Coronary artery (tissue), 2 donors: ENCODE data around the gene ZSCAN4.
A peak's percentile ranks its signal among the peaks of the same experiment; 100 is the strongest.

Source experiments
- DNase-seq: peaks from one replicate; pipeline ENCODE4 v3.0.0-alpha.2; 2017; ENCODE audit warnings: low spot score
- H3K27ac ChIP-seq, 2 donors: fragments of 200-600 bp; sonication (generic); one replicate each; pipeline ENCODE4 v1.5.1; 2016 to 2019
- H3K4me3 ChIP-seq: fragments of 200-600 bp; sonication (generic); 2 replicates; pipeline ENCODE4 v1.5.1; 2016; ENCODE audit warnings: mild to moderate bottlenecking, moderate library complexity
- TF ChIP-seq, protein P1 (sequence below): fragments of 200-600 bp; sonication (generic); IDR thresholded peaks from one replicate; pipeline ENCODE4 v1.5.1; 2019; ENCODE audit warnings: antibody characterized with exemption

ZSCAN4 gene

DNA sequence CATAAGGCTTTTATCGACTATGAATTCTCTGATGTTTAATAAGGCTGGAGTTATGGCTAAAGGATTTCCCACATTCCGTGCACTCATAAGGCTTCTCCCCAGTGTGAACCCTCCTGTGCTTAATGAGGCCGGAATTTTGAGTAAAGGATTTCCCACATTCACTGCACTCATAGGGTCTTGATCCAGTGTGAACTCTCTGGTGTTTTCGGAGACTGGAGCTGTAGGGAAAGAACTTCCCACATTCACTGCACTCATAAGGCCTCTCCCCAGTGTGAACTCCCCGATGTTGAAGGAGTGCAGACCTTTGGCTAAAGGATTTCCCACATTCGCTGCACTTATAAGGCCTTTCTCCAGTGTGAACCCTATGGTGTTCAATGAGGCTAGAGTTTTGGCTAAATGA lies 32.9 kb downstream of the ZSCAN4 start:
- Histone ChIP-seq H3K4me3 (no peak overlapping the region), H3K27ac (no peak overlapping the region)
- no peak for DNase-seq
- TF ChIP-seq, protein P1, sequence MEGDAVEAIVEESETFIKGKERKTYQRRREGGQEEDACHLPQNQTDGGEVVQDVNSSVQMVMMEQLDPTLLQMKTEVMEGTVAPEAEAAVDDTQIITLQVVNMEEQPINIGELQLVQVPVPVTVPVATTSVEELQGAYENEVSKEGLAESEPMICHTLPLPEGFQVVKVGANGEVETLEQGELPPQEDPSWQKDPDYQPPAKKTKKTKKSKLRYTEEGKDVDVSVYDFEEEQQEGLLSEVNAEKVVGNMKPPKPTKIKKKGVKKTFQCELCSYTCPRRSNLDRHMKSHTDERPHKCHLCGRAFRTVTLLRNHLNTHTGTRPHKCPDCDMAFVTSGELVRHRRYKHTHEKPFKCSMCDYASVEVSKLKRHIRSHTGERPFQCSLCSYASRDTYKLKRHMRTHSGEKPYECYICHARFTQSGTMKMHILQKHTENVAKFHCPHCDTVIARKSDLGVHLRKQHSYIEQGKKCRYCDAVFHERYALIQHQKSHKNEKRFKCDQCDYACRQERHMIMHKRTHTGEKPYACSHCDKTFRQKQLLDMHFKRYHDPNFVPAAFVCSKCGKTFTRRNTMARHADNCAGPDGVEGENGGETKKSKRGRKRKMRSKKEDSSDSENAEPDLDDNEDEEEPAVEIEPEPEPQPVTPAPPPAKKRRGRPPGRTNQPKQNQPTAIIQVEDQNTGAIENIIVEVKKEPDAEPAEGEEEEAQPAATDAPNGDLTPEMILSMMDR = no peak

DNA sequence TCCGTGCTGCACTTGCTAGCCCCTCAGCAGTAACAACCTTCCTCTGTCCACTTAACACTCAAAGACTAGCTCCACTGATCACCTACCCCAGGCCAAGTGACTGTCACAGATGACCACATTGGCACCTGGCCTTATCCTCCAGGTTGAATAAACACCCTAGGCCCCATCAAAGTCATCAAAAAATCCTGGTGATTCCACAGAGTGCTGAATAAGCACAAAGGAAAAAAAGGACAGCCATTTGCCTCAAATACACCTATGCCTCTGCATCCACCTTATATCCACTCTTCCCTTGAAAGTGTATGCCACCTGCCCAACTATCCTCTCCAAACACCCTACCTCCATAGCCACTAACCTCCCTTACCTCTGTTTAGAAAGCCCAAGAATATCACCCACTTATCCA lies 37.6 kb downstream of the ZSCAN4 start:
- no peak for DNase-seq
- H3K27ac ChIP-seq = no peak overlapping the region
- TF ChIP-seq, protein P1 = no peak
- H3K4me3 ChIP-seq = peak overlapping the region; percentile 12

DNA sequence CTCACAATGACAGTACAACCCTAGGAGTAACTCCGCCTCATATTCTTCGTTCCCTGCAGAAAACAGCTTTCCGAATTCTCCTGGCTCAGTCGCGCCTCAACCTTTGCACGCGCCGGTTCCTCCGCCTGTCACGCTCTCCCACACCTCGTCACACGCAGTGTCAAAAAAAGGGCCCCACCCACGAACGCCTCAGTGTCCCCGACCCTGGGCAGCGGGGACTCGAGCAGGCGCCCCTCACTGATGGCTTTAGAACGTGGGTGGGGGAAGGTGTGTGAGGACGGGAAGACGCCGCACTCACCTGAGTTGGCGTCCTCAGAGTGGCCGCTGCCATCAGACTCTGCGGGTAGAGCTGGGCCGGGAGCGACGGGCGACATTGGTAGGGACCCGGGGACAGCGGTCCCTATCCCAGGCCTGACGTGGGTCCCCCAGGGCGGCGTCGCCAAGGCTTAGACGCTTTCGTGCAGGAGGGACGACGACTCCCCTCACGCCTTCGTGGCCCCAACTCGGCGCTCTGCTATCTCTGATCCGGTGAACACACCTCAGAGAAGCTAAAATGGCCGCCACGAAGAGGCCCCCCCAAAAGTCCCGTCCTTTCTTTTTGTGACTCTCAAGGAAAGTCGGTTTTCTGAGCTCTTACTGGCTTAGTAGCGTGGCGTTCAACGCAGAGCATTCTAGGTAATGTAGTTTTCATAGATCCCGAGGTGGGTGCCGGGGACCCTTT lies 40.1 kb downstream of the ZSCAN4 start, which contains the start of gene ZNF154:
TSS of gene ZNF154 (minus strand) at position 564 of the 721 bp plus-strand sequence. CDS start at position 331, 233 bp downstream.
- TF ChIP-seq, protein P1 = no peak
- Histone ChIP-seq H3K27ac (peak within 1 kb of the TSS; percentile 30 to 72), H3K4me3 (peak within 1 kb of the TSS; percentile 66)
- no peak for DNase-seq

DNA sequence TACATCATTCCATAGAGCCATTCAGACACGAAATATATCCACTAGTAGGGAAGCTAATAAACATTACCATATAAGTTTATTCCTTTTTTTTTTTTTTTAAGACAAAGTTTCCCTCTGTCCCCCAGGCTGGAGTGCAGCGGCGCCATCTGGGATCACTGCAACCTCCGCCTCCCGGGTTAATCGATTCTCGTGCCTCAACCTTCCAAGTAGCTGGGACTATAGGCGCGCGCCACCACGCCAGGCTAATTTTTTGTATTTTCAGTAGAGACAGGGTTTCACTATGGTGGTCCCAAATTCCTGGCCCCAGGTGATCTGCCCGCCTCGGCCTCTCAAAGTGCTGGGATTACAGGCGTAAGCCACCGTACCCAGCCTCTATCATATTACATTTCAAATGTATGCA lies 40.9 kb downstream of the ZSCAN4 start:
- Histone ChIP-seq H3K4me3 (peak overlapping the region; percentile 66), H3K27ac (no peak overlapping the region)
- DNase-seq = no peak
- TF ChIP-seq, protein P1 = no peak

DNA sequence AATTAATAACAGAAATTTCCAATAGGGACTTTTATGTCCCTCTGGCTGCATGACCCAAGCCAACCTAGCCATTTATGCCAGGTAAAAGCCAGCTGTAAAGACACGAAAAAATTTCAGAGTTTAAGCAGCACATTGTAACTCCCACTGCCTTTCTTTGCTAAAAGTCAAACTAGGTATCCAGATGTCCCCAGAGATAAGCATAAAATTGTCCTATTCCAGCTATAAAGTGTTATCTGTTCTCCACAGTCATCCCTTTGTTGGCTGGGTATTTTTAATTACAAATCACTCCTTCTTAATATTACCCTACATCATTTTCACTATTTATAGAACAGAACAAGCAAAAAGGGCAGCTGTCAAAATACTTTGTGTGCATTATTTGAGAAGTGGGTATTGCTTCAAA lies 43.5 kb downstream of the ZSCAN4 start:
- no peak overlapping the region for H3K4me3 ChIP-seq
- TF ChIP-seq, protein P1 = no peak
- no peak overlapping the region for H3K27ac ChIP-seq
- no peak for DNase-seq

DNA sequence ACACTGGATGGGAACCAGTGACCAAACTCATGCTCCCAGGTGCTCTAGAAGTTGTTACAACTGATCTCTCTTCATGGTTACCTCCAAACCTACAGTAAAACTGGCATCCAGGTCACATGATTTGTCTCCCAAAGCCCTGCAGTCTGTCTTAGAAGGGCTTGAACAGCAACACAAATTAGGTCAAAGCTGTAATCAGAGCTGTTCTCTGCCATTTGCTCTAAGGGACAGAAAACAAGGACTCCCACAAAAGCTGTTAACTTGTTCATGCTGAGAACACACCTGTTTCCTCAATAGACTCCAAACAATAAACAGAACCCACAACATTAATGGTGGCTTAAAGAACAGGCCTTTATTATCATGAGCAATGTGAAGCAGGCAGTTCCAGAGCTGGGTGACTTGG lies 50.7 kb downstream of the ZSCAN4 start:
- DNase-seq = no peak
- Histone ChIP-seq H3K4me3 (no peak overlapping the region), H3K27ac (no peak overlapping the region)
- TF ChIP-seq, protein P1 = no peak

DNA sequence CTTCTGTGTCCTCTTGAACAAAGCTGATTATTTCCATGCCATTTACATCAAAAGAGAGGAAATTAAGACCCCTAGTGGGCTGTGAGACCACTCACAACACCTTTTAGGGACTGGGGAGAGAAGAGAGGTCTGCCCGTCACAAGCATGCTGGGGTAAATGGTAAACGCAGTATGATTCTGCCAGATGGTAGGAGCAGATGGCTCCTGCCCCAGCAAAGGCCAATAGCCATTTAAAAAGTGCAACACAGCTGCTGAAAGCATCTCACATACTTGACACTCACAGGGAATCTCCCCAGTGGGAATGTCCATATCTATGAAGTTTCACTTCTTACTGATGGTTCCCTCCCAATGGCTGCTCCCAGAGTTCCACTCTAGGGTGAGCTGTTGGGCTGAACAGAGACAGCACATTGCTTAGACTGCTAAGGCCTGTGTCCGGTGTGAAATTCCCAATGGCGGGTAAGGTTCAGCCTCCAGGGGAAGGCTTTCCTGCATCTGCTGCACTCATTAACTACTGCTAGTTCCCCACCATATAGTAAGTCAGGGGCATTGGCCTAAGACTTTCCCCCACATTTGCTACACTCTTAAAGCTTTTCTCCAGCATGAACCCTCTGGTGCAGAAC lies 51.3 kb downstream of the ZSCAN4 start:
- Histone ChIP-seq H3K4me3 (no peak overlapping the region), H3K27ac (no peak overlapping the region)

More for the DNA sequence above, 51.3 kb downstream of the ZSCAN4 start:
- no peak for DNase-seq
- TF ChIP-seq, protein P1 = no peak
